ENCODE measurements around the gene MSH2.

The MSH2 gene

GRCh38 chr2:47513981-47514520 is 111.1 kb downstream of the MSH2 start:
- CTCF ChIA-PET, result no interaction called here
- no peak for DNase-seq
- no peak overlapping the region for H3K27ac Mint-ChIP-seq
- no peaks in the 10 kb centered on the region for H3K36me3 Mint-ChIP-seq
- H3K4me1 Mint-ChIP-seq, result peaks cover 11% of the 10 kb centered on the region
- H3K9me3 Mint-ChIP-seq, result peaks cover 6% of the 10 kb centered on the region
- no peaks in the 10 kb centered on the region for H3K27me3 Mint-ChIP-seq
- H3K4me3 Mint-ChIP-seq, result no peak overlapping the region

GRCh38 chr2:47516360-47517104 is 113.6 kb downstream of the MSH2 start:
- peaks cover 19% of the 10 kb centered on the region for H3K4me1 Mint-ChIP-seq
- no peak for DNase-seq
- H3K9me3 Mint-ChIP-seq, result no peaks in the 10 kb centered on the region
- no peaks in the 10 kb centered on the region for H3K36me3 Mint-ChIP-seq
- CTCF ChIA-PET, result no interaction called here
- H3K27me3 Mint-ChIP-seq, result peaks cover 4% of the 10 kb centered on the region
- no peak overlapping the region for H3K27ac Mint-ChIP-seq
- no peak overlapping the region for H3K4me3 Mint-ChIP-seq

- Mint-ChIP-seq H3K27ac (no peak overlapping the region), H3K4me3 (no peak overlapping the region), H3K4me1 (peaks cover 25% of the 10 kb centered on the region), H3K36me3 (no peaks in the 10 kb centered on the region), H3K9me3 (no peaks in the 10 kb centered on the region), H3K27me3 (peaks cover 10% of the 10 kb centered on the region)
- no peak for DNase-seq
- CTCF ChIA-PET, result interaction anchor here (0.6 to 1.8 kb wide), 3 partner anchors 17 to 249 kb away, joined by 3 to 5 read pairs (median 3); no protein-coding TSS in a partner anchor
Observed at GRCh38 chr2:47518497-47519146, 115.7 kb downstream of the MSH2 start.

- H3K36me3 Mint-ChIP-seq, result no peaks in the 10 kb centered on the region
- DNase-seq, result no peak
- no peaks in the 10 kb centered on the region for H3K9me3 Mint-ChIP-seq
- H3K4me1 Mint-ChIP-seq, result peaks cover 25% of the 10 kb centered on the region
- H3K4me3 Mint-ChIP-seq, result no peak overlapping the region
- peaks cover 11% of the 10 kb centered on the region for H3K27me3 Mint-ChIP-seq
- CTCF ChIA-PET, result interaction anchor here (0.6 to 1.8 kb wide), 3 partner anchors 17 to 249 kb away, joined by 3 to 5 read pairs (median 3); no protein-coding TSS in a partner anchor
- H3K27ac Mint-ChIP-seq, result no peak overlapping the region
Observed at GRCh38 chr2:47519147-47519537, 116.2 kb downstream of the MSH2 start.

- no peak for DNase-seq
- Mint-ChIP-seq H3K9me3 (no peaks in the 10 kb centered on the region), H3K4me1 (peaks cover 25% of the 10 kb centered on the region), H3K4me3 (peak overlapping the region; percentile 83), H3K27ac (no peak overlapping the region), H3K27me3 (peaks cover 11% of the 10 kb centered on the region), H3K36me3 (no peaks in the 10 kb centered on the region)
- CTCF ChIA-PET, result interaction anchor here (0.6 to 1.8 kb wide), 6 partner anchors 17 to 248 kb away, joined by 3 to 5 read pairs (median 3); no protein-coding TSS in a partner anchor
Observed at GRCh38 chr2:47519604-47520301, 116.8 kb downstream of the MSH2 start.

- Mint-ChIP-seq H3K4me3 (peak overlapping the region; percentile 83), H3K4me1 (peaks cover 25% of the 10 kb centered on the region), H3K27ac (peak overlapping the region; percentile 78), H3K27me3 (peaks cover 13% of the 10 kb centered on the region), H3K36me3 (no peaks in the 10 kb centered on the region), H3K9me3 (no peaks in the 10 kb centered on the region)
- CTCF ChIA-PET, result interaction anchor here (0.8 to 2.6 kb wide), 11 partner anchors 8 to 117 kb away, joined by 3 to 9 read pairs (median 3); partner anchors contain the start of gene MSH2
- no peak for DNase-seq
Observed at GRCh38 chr2:47520302-47520630, 117.3 kb downstream of the MSH2 start.

GRCh38 chr2:47520825-47521665 is 118.1 kb downstream of the MSH2 start:
- peak overlapping the region; percentile 89 for H3K27ac Mint-ChIP-seq
- H3K4me3 Mint-ChIP-seq, result peak overlapping the region; percentile 83
- peaks cover 25% of the 10 kb centered on the region for H3K4me1 Mint-ChIP-seq
- no peaks in the 10 kb centered on the region for H3K9me3 Mint-ChIP-seq
- CTCF ChIA-PET, result interaction anchor here (0.8 to 2.6 kb wide), 12 partner anchors 9 to 240 kb away, joined by 3 to 9 read pairs (median 3); partner anchors contain the start of gene MSH2
- peak; percentile 87 for DNase-seq
- H3K27me3 Mint-ChIP-seq, result peaks cover 16% of the 10 kb centered on the region
- no peaks in the 10 kb centered on the region for H3K36me3 Mint-ChIP-seq

GRCh38 chr2:47521666-47522285 is 118.8 kb downstream of the MSH2 start:
- Mint-ChIP-seq H3K36me3 (no peaks in the 10 kb centered on the region), H3K4me3 (peak overlapping the region; percentile 83)

GRCh38 chr2:47525167-47525566 is 122.2 kb downstream of the MSH2 start:
- DNase-seq, result no peak
- peaks cover 16% of the 10 kb centered on the region for H3K27me3 Mint-ChIP-seq
- no peaks in the 10 kb centered on the region for H3K36me3 Mint-ChIP-seq
- H3K27ac Mint-ChIP-seq, result no peak overlapping the region
- H3K4me3 Mint-ChIP-seq, result no peak overlapping the region
- peaks cover 18% of the 10 kb centered on the region for H3K4me1 Mint-ChIP-seq
- CTCF ChIA-PET, result interaction anchor here (1.1 kb wide), 1 partner anchor 88 kb away, joined by 3 read pairs; no protein-coding TSS in a partner anchor
- no peaks in the 10 kb centered on the region for H3K9me3 Mint-ChIP-seq

More at GRCh38 chr2:47521666-47522285, 118.8 kb downstream of the MSH2 start:
- Mint-ChIP-seq H3K27me3 (peaks cover 16% of the 10 kb centered on the region), H3K27ac (peak overlapping the region; percentile 89), H3K9me3 (no peaks in the 10 kb centered on the region), H3K4me1 (peaks cover 25% of the 10 kb centered on the region)
- CTCF ChIA-PET, result interaction anchor here (0.8 to 2.6 kb wide), 4 partner anchors 20 to 239 kb away, joined by 3 to 7 read pairs (median 3); partner anchors contain the start of gene MSH2
- DNase-seq, result no peak

- Mint-ChIP-seq H3K4me1 (no peaks in the 10 kb centered on the region), H3K27ac (no peak overlapping the region), H3K9me3 (no peaks in the 10 kb centered on the region), H3K36me3 (no peaks in the 10 kb centered on the region), H3K27me3 (peaks cover 12% of the 10 kb centered on the region), H3K4me3 (no peak overlapping the region)
- CTCF ChIA-PET, result no interaction called here
- DNase-seq, result no peak
Observed at GRCh38 chr2:47528455-47528854, 125.5 kb downstream of the MSH2 start.

- CTCF ChIA-PET, result no interaction called here
- H3K9me3 Mint-ChIP-seq, result no peaks in the 10 kb centered on the region
- no peak overlapping the region for H3K4me3 Mint-ChIP-seq
Observed at GRCh38 chr2:47528874-47529273, 125.9 kb downstream of the MSH2 start.

GRCh38 chr2:47530105-47530760 is 127.3 kb downstream of the MSH2 start:
- H3K9me3 Mint-ChIP-seq, result no peaks in the 10 kb centered on the region
- no peak for DNase-seq
- H3K36me3 Mint-ChIP-seq, result no peaks in the 10 kb centered on the region
- CTCF ChIA-PET, result no interaction called here
- H3K4me3 Mint-ChIP-seq, result no peak overlapping the region
- peaks cover 8% of the 10 kb centered on the region for H3K27me3 Mint-ChIP-seq
- no peak overlapping the region for H3K27ac Mint-ChIP-seq
- H3K4me1 Mint-ChIP-seq, result no peaks in the 10 kb centered on the region

More at GRCh38 chr2:47528874-47529273, 125.9 kb downstream of the MSH2 start:
- H3K27me3 Mint-ChIP-seq, result peaks cover 9% of the 10 kb centered on the region
- no peaks in the 10 kb centered on the region for H3K4me1 Mint-ChIP-seq
- H3K27ac Mint-ChIP-seq, result no peak overlapping the region
- no peaks in the 10 kb centered on the region for H3K36me3 Mint-ChIP-seq
- DNase-seq, result no peak
